Right lobe of liver (tissue), 6 donors: ENCODE data around the gene CCL4. TPM values are rescaled to one million over a fixed set of nuclear protein-coding genes. Genes with fewer than 3 reads are reported as not detected.
"Not testable (repeated sequence)": the region's sequence is repeated elsewhere in the genome, so short reads cannot be mapped to it uniquely, and the experiment has no call there.

Source experiments
- ATAC-seq, 4 donors: fragments of 200-7000 bp; cut with Tn5 transposase; one replicate each; pipeline ENCODE4 v1.9.1; 2020; ENCODE audit warnings: mild to moderate bottlenecking in 4 of 4, moderate library complexity in 4 of 4
- DNase-seq, 3 donors: peaks; one replicate each; pipeline ENCODE4 v3.0.0-alpha.2; 2020
- H3K27ac ChIP-seq, 3 donors: fragments of 200-600 bp; one replicate each; pipeline ENCODE4 v1.8.0; 2022
- H3K27me3 ChIP-seq, 2 donors: fragments of 200-600 bp; one replicate each; pipeline ENCODE4 v1.8.0; 2022
- H3K36me3 ChIP-seq, 4 donors: fragments of 200-600 bp; sonication (generic) in 1 of 4; one replicate each; pipeline versions ENCODE4 v1.5.1 to v1.8.0; 2017 to 2022; ENCODE audit warnings: control low read depth in 1 of 4
- H3K4me1 ChIP-seq, 4 donors: fragments of 200-600 bp; sonication (generic) in 1 of 4; one replicate each; pipeline versions ENCODE4 v1.5.1 to v1.8.0; 2017 to 2022; ENCODE audit warnings: control low read depth in 1 of 4
- H3K4me3 ChIP-seq, 3 donors: fragments of 200-600 bp; one replicate each; pipeline ENCODE4 v1.8.0; 2022
- H3K9me3 ChIP-seq, 4 donors: fragments of 200-600 bp; sonication (generic) in 1 of 4; one replicate each; pipeline versions ENCODE4 v1.5.1 to v1.8.0; 2017 to 2022; ENCODE audit warnings: control low read depth in 1 of 4
- POLR2A ChIP-seq: fragments of 450-650 bp; IDR thresholded peaks from one replicate; pipeline ENCODE4 v1.6.1; 2017; ENCODE audit warnings: antibody characterized with exemption, mild to moderate bottlenecking
- WGBS: methylation state at CpG from one replicate; pipeline ENCODE4 v1.1.6; 2018; ENCODE audit warnings: low coverage, low lambda C conversion rate; ENCODE audit not compliant: insufficient coverage; ENCODE audit errors: missing lambda C conversion rate; 5-methylcytosine and 5-hydroxymethylcytosine counted together
- intact Hi-C, 2 donors: fragments of 100-400 bp; cut with DNase I; formaldehyde crosslinking; loops; one replicate each; pipeline versions ENCODE4 v1.11.2 to v1.14.1; 2022
- total RNA-seq, 6 experiments: library from RNA; depleted of rRNA in 2 of 6; stranded (reverse); fragments of >200 nt in 2 of 6; fragmentation: NEBNext Ultra II Directional in 3 of 6; extraction: Animal tissue kit (Norgen Biotek cat#: 25700) in 3 of 6; gene quantifications; one replicate each; pipeline versions ENCODE4 v1.1.0 to v1.2.4, GENCODE V29; 2016 to 2023
- TF ChIP-seq, protein P1 (sequence below), 4 donors: fragments of 200-600 bp in 3 of 4; fragments of 450-650 bp in 1 of 4; IDR thresholded peaks; one replicate each; pipeline versions ENCODE4 v1.5.1 to v1.8.0; 2016 to 2022; ENCODE audit warnings: antibody characterized with exemption in 4 of 4, mild to moderate bottlenecking in 2 of 4
- donor health status: DM: no; HTN: yes; CAD: no.
- donor health status: DM: no; HTN: no; CAD: no.
- donor health status: DM: no; HTN: no; CAD: no.
- donor health status: DM: no; HTN: yes; CAD: no.
- donor health status: DM: no; HTN: yes; CAD: no.

The CCL4 gene
- total RNA-seq, 6 experiments from 2014 or later: 0.79 to 7.1 (median 2.4) TPM

GRCh38 chr17:36105781-36106492 lies 2.3 kb downstream of the CCL4 start:
- DNase-seq: no peak
- no peaks in the 10 kb centered on the region for H3K9me3 ChIP-seq
- TF ChIP-seq POLR2A: no peak
- TF ChIP-seq, protein P1, sequence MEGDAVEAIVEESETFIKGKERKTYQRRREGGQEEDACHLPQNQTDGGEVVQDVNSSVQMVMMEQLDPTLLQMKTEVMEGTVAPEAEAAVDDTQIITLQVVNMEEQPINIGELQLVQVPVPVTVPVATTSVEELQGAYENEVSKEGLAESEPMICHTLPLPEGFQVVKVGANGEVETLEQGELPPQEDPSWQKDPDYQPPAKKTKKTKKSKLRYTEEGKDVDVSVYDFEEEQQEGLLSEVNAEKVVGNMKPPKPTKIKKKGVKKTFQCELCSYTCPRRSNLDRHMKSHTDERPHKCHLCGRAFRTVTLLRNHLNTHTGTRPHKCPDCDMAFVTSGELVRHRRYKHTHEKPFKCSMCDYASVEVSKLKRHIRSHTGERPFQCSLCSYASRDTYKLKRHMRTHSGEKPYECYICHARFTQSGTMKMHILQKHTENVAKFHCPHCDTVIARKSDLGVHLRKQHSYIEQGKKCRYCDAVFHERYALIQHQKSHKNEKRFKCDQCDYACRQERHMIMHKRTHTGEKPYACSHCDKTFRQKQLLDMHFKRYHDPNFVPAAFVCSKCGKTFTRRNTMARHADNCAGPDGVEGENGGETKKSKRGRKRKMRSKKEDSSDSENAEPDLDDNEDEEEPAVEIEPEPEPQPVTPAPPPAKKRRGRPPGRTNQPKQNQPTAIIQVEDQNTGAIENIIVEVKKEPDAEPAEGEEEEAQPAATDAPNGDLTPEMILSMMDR (IDR thresholded peaks at IDR 0.05): no peak
- H3K27ac ChIP-seq: no peak overlapping the region
- peak in 3 of 4 donors; percentile 13 to 28 (median 19) for ATAC-seq
- no peak overlapping the region for H3K4me3 ChIP-seq
- H3K4me1 ChIP-seq: no peaks in the 10 kb centered on the region
- intact Hi-C loops: no loop called here
- H3K27me3 ChIP-seq: no peaks in the 10 kb centered on the region
- WGBS: 86% methylated on average over 5 of the region's 5 CpGs
- no peaks in the 10 kb centered on the region for H3K36me3 ChIP-seq

- Histone ChIP-seq H3K27ac (no peak overlapping the region), H3K4me1 (no peaks in the 10 kb centered on the region), H3K9me3 (no peaks in the 10 kb centered on the region), H3K36me3 (no peaks in the 10 kb centered on the region), H3K4me3 (no peak overlapping the region), H3K27me3 (no peaks in the 10 kb centered on the region)
- intact Hi-C loops: no loop called here
- TF ChIP-seq POLR2A: no peak
- TF ChIP-seq, protein P1 (IDR thresholded peaks at IDR 0.05): no peak
- ATAC-seq (no peak), DNase-seq (no peak)
- WGBS: no CpG with 5 or more reads among the region's 6 CpGs
These were observed 2.8 kb downstream of the CCL4 start for GRCh38 chr17:36106493-36106835.

GRCh38 chr17:36107660-36108059 lies 4.0 kb downstream of the CCL4 start:
- Histone ChIP-seq H3K27me3 (no peaks in the 10 kb centered on the region), H3K36me3 (no peaks in the 10 kb centered on the region), H3K4me1 (no peaks in the 10 kb centered on the region), H3K9me3 (no peaks in the 10 kb centered on the region), H3K27ac (no peak overlapping the region), H3K4me3 (no peak overlapping the region)
- intact Hi-C loops: no loop called here
- no peak for DNase-seq
- peak in 3 of 4 donors; percentile 12 to 19 (median 13) for ATAC-seq
- no peak for TF ChIP-seq POLR2A
- TF ChIP-seq, protein P1 (IDR thresholded peaks at IDR 0.05): no peak
- WGBS: no CpG with 5 or more reads among the region's 3 CpGs

DNA sequence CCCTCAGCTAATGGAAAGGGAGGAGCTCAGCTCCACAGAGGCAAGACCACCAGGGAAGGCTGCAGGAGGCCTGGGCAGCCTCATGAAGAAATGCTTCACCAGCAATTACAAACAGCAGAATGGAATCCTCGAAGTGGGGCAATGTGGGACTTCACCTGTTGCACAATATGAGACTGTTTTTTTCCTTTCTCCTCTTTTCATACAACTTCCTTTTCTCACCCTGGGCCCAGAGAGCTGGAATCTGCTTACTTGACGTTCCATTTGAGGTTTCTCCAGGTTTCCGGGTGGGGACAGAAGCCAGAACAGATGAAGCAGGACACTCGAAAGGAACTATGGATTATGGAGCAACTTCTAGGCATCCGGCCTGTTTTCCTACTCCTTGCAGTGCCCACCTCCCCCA lies 4.6 kb downstream of the CCL4 start:
- intact Hi-C loops, DNase-seq, H3K4me3 ChIP-seq, H3K27ac ChIP-seq, H3K27me3 ChIP-seq, H3K4me1 ChIP-seq, H3K36me3 ChIP-seq, H3K9me3 ChIP-seq: not testable (repeated sequence)
- 43% methylated on average over 5 of the region's 5 CpGs for WGBS
- peak in 3 of 4 donors; percentile 29 to 41 (median 39) for ATAC-seq

- ATAC-seq (no peak), DNase-seq (no peak)
- no peaks in the 10 kb centered on the region for H3K4me1 ChIP-seq
- H3K9me3 ChIP-seq: no peaks in the 10 kb centered on the region
- WGBS: 70% methylated on average over 4 of the region's 4 CpGs
- H3K27ac ChIP-seq: no peak overlapping the region
- no peaks in the 10 kb centered on the region for H3K27me3 ChIP-seq
- no peak for TF ChIP-seq POLR2A
- TF ChIP-seq, protein P1 (IDR thresholded peaks at IDR 0.05): no peak
- H3K4me3 ChIP-seq: no peak overlapping the region
- H3K36me3 ChIP-seq: no peaks in the 10 kb centered on the region
- intact Hi-C loops: loop anchor here (5.0 kb wide), 1 partner anchor 71 kb away; no protein-coding TSS in a partner anchor
These were observed 7.5 kb downstream of the CCL4 start for GRCh38 chr17:36111068-36111490.
